ENCODE data around the gene FOXP2. TPM values are rescaled to one million over a fixed set of nuclear protein-coding genes. Genes with fewer than 3 reads are reported as not detected.
A peak's percentile ranks its signal among the peaks of the same experiment; 100 is the strongest.
"Not testable (repeated sequence)": the region's sequence is repeated elsewhere in the genome, so short reads cannot be mapped to it uniquely, and the experiment has no call there.

FOXP2 gene
- polyA plus RNA-seq, 3 donors, result not detected

GRCh38 chr7:114372619-114373018, 42.0 kb upstream of the FOXP2 start:
- H2AFZ ChIP-seq (ENCODE audit: insufficient read depth, low read depth, low read length, poor library complexity, severe bottlenecking), result no peak overlapping the region
- no peaks in the 10 kb centered on the region for H3K79me2 ChIP-seq (ENCODE audit: insufficient read depth, low read length)
- no peak overlapping the region for H3K4me2 ChIP-seq (replicated peaks; ENCODE audit: extremely low read depth, low read length, poor library complexity, severe bottlenecking)
- H3K27me3 ChIP-seq (ENCODE audit: control insufficient read depth in 2 of 2, insufficient read depth in 2 of 2, low read length in 2 of 2), result no peaks in the 10 kb centered on the region
- Mint-ChIP-seq H3K27me3 (ENCODE audit: low read depth in 3 of 3) (peaks cover 0 to 3% (median 0%) of the 10 kb centered on the region in 3 donors), H3K9me3 (peaks cover 0 to 5% (median 0%) of the 10 kb centered on the region in 7 donors), H3K27ac (no peak overlapping the region), H3K36me3 (no peaks in the 10 kb centered on the region), H3K4me1 (no peaks in the 10 kb centered on the region), H3K4me3 (no peak overlapping the region)
- H3K4me1 ChIP-seq (ENCODE audit: control insufficient read depth in 1 of 2, insufficient read depth in 2 of 2, low read length in 2 of 2), result no peaks in the 10 kb centered on the region
- H4K20me1 ChIP-seq (ENCODE audit: insufficient read depth, low read length), result no peaks in the 10 kb centered on the region
- WGBS (ENCODE audit: insufficient coverage), result no CpG with 5 or more reads among the region's 5 CpGs
- H3K9me3 ChIP-seq (replicated peaks in 1 of 2; ENCODE audit: control insufficient read depth in 1 of 2, insufficient read depth in 1 of 2, low read length in 2 of 2), result no peaks in the 10 kb centered on the region
- H3K9ac ChIP-seq (ENCODE audit: insufficient read depth, low read length, poor library complexity, severe bottlenecking), result no peak overlapping the region
- H3K36me3 ChIP-seq (replicated peaks in 1 of 2; ENCODE audit: control insufficient read depth in 1 of 2, insufficient read depth in 2 of 2, low read length in 2 of 2), result no peaks in the 10 kb centered on the region
- DNase-seq, result no peak
- H3K27ac ChIP-seq (ENCODE audit: low read depth in 1 of 2, low read length in 2 of 2), result no peak overlapping the region
- no peak overlapping the region for H3K4me3 ChIP-seq (replicated peaks in 1 of 3; ENCODE audit: low read depth in 2 of 3, low read length in 3 of 3)
- intact Hi-C loops (cut with micrococcal nuclease), result no loop called here
- TF ChIP-seq CTCF (IDR thresholded peaks at IDR 0.05), result no peak

GRCh38 chr7:114375907-114376306, 38.7 kb upstream of the FOXP2 start:
- DNase-seq, result no peak
- no peak overlapping the region for H2AFZ ChIP-seq (ENCODE audit: insufficient read depth, low read depth, low read length, poor library complexity, severe bottlenecking)
- H3K27ac ChIP-seq (ENCODE audit: low read depth in 1 of 2, low read length in 2 of 2), result no peak overlapping the region
- H3K9ac ChIP-seq (ENCODE audit: insufficient read depth, low read length, poor library complexity, severe bottlenecking), result no peak overlapping the region
- no peaks in the 10 kb centered on the region for H3K36me3 Mint-ChIP-seq
- H3K4me1 ChIP-seq (ENCODE audit: control insufficient read depth in 1 of 2, insufficient read depth in 2 of 2, low read length in 2 of 2), result no peaks in the 10 kb centered on the region
- H3K27ac Mint-ChIP-seq, result no peak overlapping the region
- intact Hi-C loops (cut with micrococcal nuclease), result no loop called here
- peaks cover 0 to 9% (median 5%) of the 10 kb centered on the region in 7 donors for H3K9me3 Mint-ChIP-seq
- H3K27me3 Mint-ChIP-seq (ENCODE audit: low read depth in 3 of 3), result peaks cover 0 to 1% (median 0%) of the 10 kb centered on the region in 3 donors
- H3K27me3 ChIP-seq (ENCODE audit: control insufficient read depth in 2 of 2, insufficient read depth in 2 of 2, low read length in 2 of 2), result no peaks in the 10 kb centered on the region
- no peak overlapping the region for H3K4me3 Mint-ChIP-seq
- H4K20me1 ChIP-seq (ENCODE audit: insufficient read depth, low read length), result no peaks in the 10 kb centered on the region
- H3K36me3 ChIP-seq (replicated peaks in 1 of 2; ENCODE audit: control insufficient read depth in 1 of 2, insufficient read depth in 2 of 2, low read length in 2 of 2), result no peaks in the 10 kb centered on the region
- H3K4me1 Mint-ChIP-seq, result no peaks in the 10 kb centered on the region
- TF ChIP-seq CTCF (IDR thresholded peaks at IDR 0.05), result no peak
- no peaks in the 10 kb centered on the region for H3K79me2 ChIP-seq (ENCODE audit: insufficient read depth, low read length)
- H3K4me3 ChIP-seq (replicated peaks in 1 of 3; ENCODE audit: low read depth in 2 of 3, low read length in 3 of 3), result no peak overlapping the region
- H3K4me2 ChIP-seq (replicated peaks; ENCODE audit: extremely low read depth, low read length, poor library complexity, severe bottlenecking), result no peak overlapping the region
- H3K9me3 ChIP-seq (replicated peaks in 1 of 2; ENCODE audit: control insufficient read depth in 1 of 2, insufficient read depth in 1 of 2, low read length in 2 of 2), result no peaks in the 10 kb centered on the region

- intact Hi-C loops (cut with micrococcal nuclease); H3K4me2 ChIP-seq (replicated peaks; ENCODE audit: extremely low read depth, low read length, poor library complexity, severe bottlenecking); H3K4me1 ChIP-seq (ENCODE audit: control insufficient read depth in 1 of 2, insufficient read depth in 2 of 2, low read length in 2 of 2); H4K20me1 ChIP-seq (ENCODE audit: insufficient read depth, low read length); H3K27ac ChIP-seq (ENCODE audit: low read depth in 1 of 2, low read length in 2 of 2); H3K36me3 Mint-ChIP-seq; H3K4me1 Mint-ChIP-seq; H3K4me3 ChIP-seq (replicated peaks in 1 of 3; ENCODE audit: low read depth in 2 of 3, low read length in 3 of 3); H3K79me2 ChIP-seq (ENCODE audit: insufficient read depth, low read length); H3K4me3 Mint-ChIP-seq; H3K9me3 ChIP-seq (replicated peaks in 1 of 2; ENCODE audit: control insufficient read depth in 1 of 2, insufficient read depth in 1 of 2, low read length in 2 of 2); H3K36me3 ChIP-seq (replicated peaks in 1 of 2; ENCODE audit: control insufficient read depth in 1 of 2, insufficient read depth in 2 of 2, low read length in 2 of 2); H3K27me3 Mint-ChIP-seq (ENCODE audit: low read depth in 3 of 3); H3K27me3 ChIP-seq (ENCODE audit: control insufficient read depth in 2 of 2, insufficient read depth in 2 of 2, low read length in 2 of 2); DNase-seq; H3K9ac ChIP-seq (ENCODE audit: insufficient read depth, low read length, poor library complexity, severe bottlenecking); H2AFZ ChIP-seq (ENCODE audit: insufficient read depth, low read depth, low read length, poor library complexity, severe bottlenecking): not testable (repeated sequence)
- Mint-ChIP-seq H3K27ac (peak overlapping the region in 1 of 7 donors; percentile 63), H3K9me3 (peaks cover 1 to 20% (median 6%) of the 10 kb centered on the region in 7 donors)
- WGBS (ENCODE audit: insufficient coverage), result 90% methylated on average over 7 of the region's 7 CpGs
Measured at GRCh38 chr7:114383946-114384345, 30.7 kb upstream of the FOXP2 start.
